Middle frontal gyrus (tissue), 1 donor: ENCODE data around the gene PHPT1.
"Not testable (repeated sequence)": the region's sequence is repeated elsewhere in the genome, so short reads cannot be mapped to it uniquely, and the experiment has no call there.

Experiments used
- DNase-seq: peaks from one replicate; pipeline ENCODE4 v3.0.0-alpha.2; 2015; ENCODE audit warnings: low spot score; ENCODE audit errors: extremely low spot score

Gene PHPT1

GRCh38 chr9:136858844-136859757 is 9.9 kb downstream of the PHPT1 start:
- DNase-seq, result no peak

GRCh38 chr9:136860529-136860928 is 11.3 kb downstream of the PHPT1 start:
- DNase-seq, result no peak

- DNase-seq, result no peak
Observed at GRCh38 chr9:136860933-136861873, 12.0 kb downstream of the PHPT1 start.

- DNase-seq, result no peak
Observed at GRCh38 chr9:136861874-136862457, 12.8 kb downstream of the PHPT1 start.

- no peak for DNase-seq
Observed at GRCh38 chr9:136862849-136863622, 13.8 kb downstream of the PHPT1 start.

- DNase-seq, result no peak
Observed at GRCh38 chr9:136863623-136864273, 14.5 kb downstream of the PHPT1 start.

GRCh38 chr9:136865041-136865767 is 16.0 kb downstream of the PHPT1 start:
- DNase-seq, result no peak

- DNase-seq, result no peak
Observed at GRCh38 chr9:136865768-136866103, 16.5 kb downstream of the PHPT1 start.

GRCh38 chr9:136866898-136867421 is 17.8 kb downstream of the PHPT1 start:
- not testable (repeated sequence) for DNase-seq

- DNase-seq, result no peak
Observed at GRCh38 chr9:136867480-136867879, 18.3 kb downstream of the PHPT1 start.

GRCh38 chr9:136867917-136868316 is 18.7 kb downstream of the PHPT1 start:
- no peak for DNase-seq

GRCh38 chr9:136868644-136869043 is 19.4 kb downstream of the PHPT1 start:
- DNase-seq, result no peak

- not testable (repeated sequence) for DNase-seq
Observed at GRCh38 chr9:136869611-136870010, 20.4 kb downstream of the PHPT1 start.

- no peak for DNase-seq
Observed at GRCh38 chr9:136875155-136875554, 25.9 kb downstream of the PHPT1 start.

GRCh38 chr9:136876476-136876875 is 27.3 kb downstream of the PHPT1 start:
- no peak for DNase-seq

GRCh38 chr9:136880651-136881050 is 31.4 kb downstream of the PHPT1 start:
- no peak for DNase-seq

- no peak for DNase-seq
Observed at GRCh38 chr9:136881691-136882108, 32.5 kb downstream of the PHPT1 start.

- no peak for DNase-seq
Observed at GRCh38 chr9:136882109-136882946, 33.1 kb downstream of the PHPT1 start.

- not testable (repeated sequence) for DNase-seq
Observed at GRCh38 chr9:136882947-136883283, 33.7 kb downstream of the PHPT1 start.
